HepG2 (cell line): ENCODE results near the gene PEX11A. TPM values are rescaled to one million over a fixed set of nuclear protein-coding genes. Genes with fewer than 3 reads are reported as not detected.

Experiments
- CEBPB ChIP-seq: IDR thresholded peaks from 2 replicates; pipeline ENCODE4 v1.6.1; 2011; ENCODE audit warnings: low read depth, low read length, improper control_type of control experiment, borderline replicate concordance
- CEBPG ChIP-seq: IDR thresholded peaks from 2 replicates; pipeline ENCODE4 v1.6.1; 2016
- GPN1 ChIP-seq: sonication (generic); formaldehyde crosslinking; IDR thresholded peaks from 2 replicates; pipeline ENCODE4 v1.5.1; 2020; ENCODE audit warnings: missing genetic modification reagents, borderline replicate concordance
- GTF3A ChIP-seq: sonication (generic); formaldehyde crosslinking; conservative IDR thresholded peaks from 2 replicates; pipeline ENCODE4 v1.4.0; 2020; ENCODE audit warnings: mild to moderate bottlenecking, missing genetic modification reagents
- RARG ChIP-seq: sonication (generic); formaldehyde crosslinking; IDR thresholded peaks from 2 replicates; pipeline ENCODE4 v1.4.0; 2020; ENCODE audit warnings: low read depth, mild to moderate bottlenecking, missing genetic modification reagents
- SMARCC2 ChIP-seq: fragments of 450-650 bp; IDR thresholded peaks from 2 replicates; pipeline ENCODE4 v1.6.1; 2017; ENCODE audit warnings: antibody characterized with exemption, mild to moderate bottlenecking
- TCF7 ChIP-seq: sonication (generic); IDR thresholded peaks from 2 replicates; pipeline ENCODE4 v1.6.1; 2016; ENCODE audit warnings: antibody characterized with exemption, low read depth
- TFDP1 ChIP-seq: IDR thresholded peaks from 2 replicates; pipeline ENCODE4 v1.6.1; 2016; ENCODE audit warnings: missing compliant biosample characterization, missing genetic modification reagents, borderline replicate concordance
- ZKSCAN5 ChIP-seq: sonication (generic); formaldehyde crosslinking; IDR thresholded peaks from 2 replicates; pipeline ENCODE4 v1.5.1; 2020; ENCODE audit warnings: mild to moderate bottlenecking, missing genetic modification reagents
- ZNF281 ChIP-seq: sonication (generic); formaldehyde crosslinking; IDR thresholded peaks from 2 replicates; pipeline ENCODE4 v1.4.0; 2020; ENCODE audit warnings: missing genetic modification reagents, borderline replicate concordance
- ZNF678 ChIP-seq: sonication (generic); formaldehyde crosslinking; IDR thresholded peaks from 2 replicates; pipeline ENCODE4 v1.4.0; 2020; ENCODE audit warnings: mild to moderate bottlenecking, missing genetic modification reagents
- polyA plus RNA-seq, 8 experiments: library from polyadenylated mRNA; depleted of rRNA in 3 of 8; stranded (reverse) in 7 of 8; unstranded in 1 of 8; fragments of >200 nt; fragmentation: Illumina TruSeq in 4 of 8; extraction: Trizol in 4 of 8; gene quantifications; 2 replicates each; pipeline versions ENCODE4 v1.2.1 to v1.2.3, GENCODE V29; 2011 to 2016; ENCODE audit warnings: low read depth in 4 of 8, missing spikeins in 1 of 8, mixed read lengths in 1 of 8; ENCODE audit not compliant: insufficient read depth in 1 of 8
- total RNA-seq, 5 experiments: library from RNA; depleted of rRNA; stranded (reverse); fragments of >200 nt; fragmentation: Illumina TruSeq; extraction: Trizol; gene quantifications; 2 replicates each; pipeline ENCODE4 v1.2.3, GENCODE V29; 2016; ENCODE audit warnings: low read depth in 1 of 5
- TF ChIP-seq, protein P1 (sequence below): sonication (generic); formaldehyde crosslinking; IDR thresholded peaks from 2 replicates; pipeline ENCODE4 v1.4.0; 2020; ENCODE audit warnings: missing genetic modification reagents
- TF ChIP-seq, protein P2 (sequence below): IDR thresholded peaks from 2 replicates; pipeline ENCODE4 v1.6.1; 2016; ENCODE audit warnings: low read depth, missing genetic modification reagents, missing compliant biosample characterization
- TF ChIP-seq, protein P3 (sequence below): sonication (generic); formaldehyde crosslinking; IDR thresholded peaks from 2 replicates; pipeline ENCODE4 v1.8.0; 2022; ENCODE audit warnings: missing genetic modification reagents, low read depth, mild to moderate bottlenecking, borderline replicate concordance

The PEX11A gene
- total and polyA plus RNA-seq, 2 of the 13 experiments (the other 11 are each of a cell fraction or from before 2014, with no cell fraction given) = 9.9 to 15.1 TPM

DNA sequence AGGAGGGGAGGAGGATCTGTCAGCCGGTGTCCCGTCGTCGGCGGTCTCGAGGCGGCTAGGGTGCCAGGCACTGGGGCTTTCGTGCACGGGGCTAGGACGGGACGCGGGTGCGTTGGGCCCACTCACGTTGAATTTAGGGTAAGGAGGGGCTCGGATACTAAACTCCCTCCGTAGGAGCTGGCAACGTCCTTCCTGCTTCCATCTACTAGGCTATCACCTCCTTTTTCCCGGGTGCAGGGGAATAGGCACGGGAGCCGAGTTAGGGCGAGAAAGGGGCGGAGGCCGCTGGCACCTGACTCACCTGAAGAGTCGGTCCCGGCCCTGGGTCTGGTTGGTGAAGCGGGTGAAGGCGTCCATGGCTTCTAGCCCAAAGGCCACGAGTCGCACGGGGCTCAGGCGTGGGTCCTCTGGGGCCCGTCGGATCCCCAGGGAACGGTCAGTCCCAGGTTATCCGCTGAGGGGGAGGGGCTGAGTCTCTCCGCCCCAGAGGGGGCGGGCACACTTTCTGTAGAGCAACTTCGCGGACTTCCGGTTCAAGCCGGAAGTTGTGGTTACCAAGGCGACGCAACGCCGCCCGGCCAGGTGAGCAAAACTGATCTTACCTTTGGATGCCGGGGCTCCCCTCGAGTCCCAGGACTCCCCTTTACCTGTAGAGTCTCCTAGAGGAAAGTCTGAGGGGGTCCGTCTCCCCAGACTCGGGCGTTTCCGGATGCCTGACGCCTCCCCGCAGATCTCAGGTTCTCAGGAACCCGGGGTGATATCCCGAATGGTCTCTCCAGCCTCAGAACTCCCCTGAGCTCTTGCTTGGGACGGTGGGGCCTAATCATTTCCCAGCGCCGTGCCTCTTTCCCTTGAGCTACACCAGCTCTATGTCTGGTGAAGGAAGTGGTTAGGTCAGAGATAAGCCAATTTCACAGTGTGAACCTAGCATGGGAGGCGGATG lies at the start of gene PEX11A, which contains the start of gene WDR93 (continued):
- TF ChIP-seq, protein P1, sequence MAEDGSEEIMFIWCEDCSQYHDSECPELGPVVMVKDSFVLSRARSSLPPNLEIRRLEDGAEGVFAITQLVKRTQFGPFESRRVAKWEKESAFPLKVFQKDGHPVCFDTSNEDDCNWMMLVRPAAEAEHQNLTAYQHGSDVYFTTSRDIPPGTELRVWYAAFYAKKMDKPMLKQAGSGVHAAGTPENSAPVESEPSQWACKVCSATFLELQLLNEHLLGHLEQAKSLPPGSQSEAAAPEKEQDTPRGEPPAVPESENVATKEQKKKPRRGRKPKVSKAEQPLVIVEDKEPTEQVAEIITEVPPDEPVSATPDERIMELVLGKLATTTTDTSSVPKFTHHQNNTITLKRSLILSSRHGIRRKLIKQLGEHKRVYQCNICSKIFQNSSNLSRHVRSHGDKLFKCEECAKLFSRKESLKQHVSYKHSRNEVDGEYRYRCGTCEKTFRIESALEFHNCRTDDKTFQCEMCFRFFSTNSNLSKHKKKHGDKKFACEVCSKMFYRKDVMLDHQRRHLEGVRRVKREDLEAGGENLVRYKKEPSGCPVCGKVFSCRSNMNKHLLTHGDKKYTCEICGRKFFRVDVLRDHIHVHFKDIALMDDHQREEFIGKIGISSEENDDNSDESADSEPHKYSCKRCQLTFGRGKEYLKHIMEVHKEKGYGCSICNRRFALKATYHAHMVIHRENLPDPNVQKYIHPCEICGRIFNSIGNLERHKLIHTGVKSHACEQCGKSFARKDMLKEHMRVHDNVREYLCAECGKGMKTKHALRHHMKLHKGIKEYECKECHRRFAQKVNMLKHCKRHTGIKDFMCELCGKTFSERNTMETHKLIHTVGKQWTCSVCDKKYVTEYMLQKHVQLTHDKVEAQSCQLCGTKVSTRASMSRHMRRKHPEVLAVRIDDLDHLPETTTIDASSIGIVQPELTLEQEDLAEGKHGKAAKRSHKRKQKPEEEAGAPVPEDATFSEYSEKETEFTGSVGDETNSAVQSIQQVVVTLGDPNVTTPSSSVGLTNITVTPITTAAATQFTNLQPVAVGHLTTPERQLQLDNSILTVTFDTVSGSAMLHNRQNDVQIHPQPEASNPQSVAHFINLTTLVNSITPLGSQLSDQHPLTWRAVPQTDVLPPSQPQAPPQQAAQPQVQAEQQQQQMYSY = no peak
- TF ChIP-seq GTF3A (CRISPR knock-in tag) = no peak
- TF ChIP-seq SMARCC2 = no peak
- no peak; the same call in 1 of the 2 replicates for TF ChIP-seq CEBPG
- TF ChIP-seq, protein P2, sequence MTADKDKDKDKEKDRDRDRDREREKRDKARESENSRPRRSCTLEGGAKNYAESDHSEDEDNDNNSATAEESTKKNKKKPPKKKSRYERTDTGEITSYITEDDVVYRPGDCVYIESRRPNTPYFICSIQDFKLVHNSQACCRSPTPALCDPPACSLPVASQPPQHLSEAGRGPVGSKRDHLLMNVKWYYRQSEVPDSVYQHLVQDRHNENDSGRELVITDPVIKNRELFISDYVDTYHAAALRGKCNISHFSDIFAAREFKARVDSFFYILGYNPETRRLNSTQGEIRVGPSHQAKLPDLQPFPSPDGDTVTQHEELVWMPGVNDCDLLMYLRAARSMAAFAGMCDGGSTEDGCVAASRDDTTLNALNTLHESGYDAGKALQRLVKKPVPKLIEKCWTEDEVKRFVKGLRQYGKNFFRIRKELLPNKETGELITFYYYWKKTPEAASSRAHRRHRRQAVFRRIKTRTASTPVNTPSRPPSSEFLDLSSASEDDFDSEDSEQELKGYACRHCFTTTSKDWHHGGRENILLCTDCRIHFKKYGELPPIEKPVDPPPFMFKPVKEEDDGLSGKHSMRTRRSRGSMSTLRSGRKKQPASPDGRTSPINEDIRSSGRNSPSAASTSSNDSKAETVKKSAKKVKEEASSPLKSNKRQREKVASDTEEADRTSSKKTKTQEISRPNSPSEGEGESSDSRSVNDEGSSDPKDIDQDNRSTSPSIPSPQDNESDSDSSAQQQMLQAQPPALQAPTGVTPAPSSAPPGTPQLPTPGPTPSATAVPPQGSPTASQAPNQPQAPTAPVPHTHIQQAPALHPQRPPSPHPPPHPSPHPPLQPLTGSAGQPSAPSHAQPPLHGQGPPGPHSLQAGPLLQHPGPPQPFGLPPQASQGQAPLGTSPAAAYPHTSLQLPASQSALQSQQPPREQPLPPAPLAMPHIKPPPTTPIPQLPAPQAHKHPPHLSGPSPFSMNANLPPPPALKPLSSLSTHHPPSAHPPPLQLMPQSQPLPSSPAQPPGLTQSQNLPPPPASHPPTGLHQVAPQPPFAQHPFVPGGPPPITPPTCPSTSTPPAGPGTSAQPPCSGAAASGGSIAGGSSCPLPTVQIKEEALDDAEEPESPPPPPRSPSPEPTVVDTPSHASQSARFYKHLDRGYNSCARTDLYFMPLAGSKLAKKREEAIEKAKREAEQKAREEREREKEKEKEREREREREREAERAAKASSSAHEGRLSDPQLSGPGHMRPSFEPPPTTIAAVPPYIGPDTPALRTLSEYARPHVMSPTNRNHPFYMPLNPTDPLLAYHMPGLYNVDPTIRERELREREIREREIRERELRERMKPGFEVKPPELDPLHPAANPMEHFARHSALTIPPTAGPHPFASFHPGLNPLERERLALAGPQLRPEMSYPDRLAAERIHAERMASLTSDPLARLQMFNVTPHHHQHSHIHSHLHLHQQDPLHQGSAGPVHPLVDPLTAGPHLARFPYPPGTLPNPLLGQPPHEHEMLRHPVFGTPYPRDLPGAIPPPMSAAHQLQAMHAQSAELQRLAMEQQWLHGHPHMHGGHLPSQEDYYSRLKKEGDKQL = no peak
- no peak for TF ChIP-seq RARG
- TF ChIP-seq TFDP1 (CRISPR knock-in tag) = no peak
- TF ChIP-seq, protein P3, sequence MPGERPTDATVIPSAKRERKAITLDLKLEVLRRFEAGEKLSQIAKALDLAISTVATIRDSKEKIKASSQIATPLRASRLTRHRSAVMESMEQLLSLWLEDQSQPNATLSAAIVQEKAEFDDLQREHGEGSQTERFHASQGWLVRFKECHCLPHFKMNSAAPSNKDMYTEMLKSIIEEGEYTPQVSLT = no peak
- TF ChIP-seq ZNF281 (CRISPR knock-in tag) = peak; percentile 86
- 0 out of 2 replicates have a peak, but pooled peaks have one; percentile 59 for TF ChIP-seq ZNF678 (CRISPR knock-in tag)
- TF ChIP-seq TCF7 = no peak
- TF ChIP-seq ZKSCAN5 (CRISPR knock-in tag) = peak; percentile 80; the same call in 1 of the 2 replicates
- no peak for TF ChIP-seq GPN1 (CRISPR knock-in tag)
- TF ChIP-seq CEBPB = no peak
